Occipital lobe (tissue), 2 donors: ENCODE results near the gene ZNF326. TPM values are rescaled to one million over a fixed set of nuclear protein-coding genes. Genes with fewer than 3 reads are reported as not detected.
"Not testable (repeated sequence)": the region's sequence is repeated elsewhere in the genome, so short reads cannot be mapped to it uniquely, and the experiment has no call there.

Source experiments
- DNase-seq: peaks from one replicate; lab custom pipeline; 2025; lab: John Stamatoyannopoulos, UW
- total RNA-seq: library from RNA; depleted of rRNA; stranded (reverse); fragments of >200 nt; gene quantifications from one replicate; pipeline ENCODE4 v1.2.3, GENCODE V29; 2014

Gene ZNF326
- total RNA-seq, 1 donor from 2014 or later, result 34.0 TPM

- DNase-seq, result no peak
These were observed 914 bp downstream of the ZNF326 start for GRCh38 chr1:89995598-89996449.

GRCh38 chr1:89996450-89997110, 1.7 kb downstream of the ZNF326 start:
- DNase-seq, result no peak

GRCh38 chr1:89997152-89997551, 2.2 kb downstream of the ZNF326 start:
- not testable (repeated sequence) for DNase-seq

GRCh38 chr1:89998306-89998705, 3.4 kb downstream of the ZNF326 start:
- DNase-seq, result no peak

GRCh38 chr1:89999208-89999607, 4.3 kb downstream of the ZNF326 start:
- no peak for DNase-seq

- DNase-seq, result no peak
These were observed 4.7 kb downstream of the ZNF326 start for GRCh38 chr1:89999628-90000027.

- no peak for DNase-seq
These were observed 6.2 kb downstream of the ZNF326 start for GRCh38 chr1:90000934-90001676.

- DNase-seq, result no peak
These were observed 13.1 kb downstream of the ZNF326 start for GRCh38 chr1:90007979-90008404.

GRCh38 chr1:90012300-90012699, 17.4 kb downstream of the ZNF326 start:
- no peak for DNase-seq

GRCh38 chr1:90023691-90024090, 28.8 kb downstream of the ZNF326 start:
- DNase-seq, result no peak

- no peak for DNase-seq
These were observed 32.4 kb downstream of the ZNF326 start for GRCh38 chr1:90027281-90027680.

GRCh38 chr1:90039652-90040051, 44.7 kb downstream of the ZNF326 start:
- no peak for DNase-seq

- DNase-seq, result no peak
These were observed 48.7 kb downstream of the ZNF326 start for GRCh38 chr1:90043586-90043985.

GRCh38 chr1:90044346-90044745, 49.4 kb downstream of the ZNF326 start:
- DNase-seq, result no peak

GRCh38 chr1:90045853-90046563, 51.1 kb downstream of the ZNF326 start:
- DNase-seq, result no peak

- no peak for DNase-seq
These were observed 51.7 kb downstream of the ZNF326 start for GRCh38 chr1:90046635-90047034.

GRCh38 chr1:90048043-90048442, 53.1 kb downstream of the ZNF326 start:
- no peak for DNase-seq

- not testable (repeated sequence) for DNase-seq
These were observed 68.1 kb downstream of the ZNF326 start for GRCh38 chr1:90062700-90063643.

GRCh38 chr1:90064109-90064508, 69.2 kb downstream of the ZNF326 start:
- DNase-seq, result not testable (repeated sequence)

GRCh38 chr1:90067194-90067931, 72.5 kb downstream of the ZNF326 start:
- DNase-seq, result no peak
